Type B pancreatic cell (in vitro differentiated cells): ENCODE results near the gene AUP1. TPM values are rescaled to one million over a fixed set of nuclear protein-coding genes. Genes with fewer than 3 reads are reported as not detected.

Experiments
- DNase-seq: peaks from one replicate; pipeline ENCODE4 v3.0.0; 2021; ENCODE audit warnings: mixed read lengths; ENCODE audit not compliant: unreplicated experiment; ENCODE audit errors: extremely low spot score
- H3K27ac Mint-ChIP-seq: 2 replicates; pipeline ENCODE4 v1.8.0; 2021; ENCODE audit warnings: mild to moderate bottlenecking, mixed read lengths
- H3K27me3 Mint-ChIP-seq: 2 replicates; pipeline ENCODE4 v1.8.0; 2021; ENCODE audit warnings: mixed read lengths
- H3K36me3 Mint-ChIP-seq: 2 replicates; pipeline ENCODE4 v1.8.0; 2021; ENCODE audit warnings: mixed read lengths
- H3K4me1 Mint-ChIP-seq: one replicate; pipeline ENCODE4 v1.8.0; 2021; ENCODE audit warnings: mixed read lengths; ENCODE audit not compliant: unreplicated experiment
- H3K4me3 Mint-ChIP-seq: 2 replicates; pipeline ENCODE4 v1.8.0; 2021; ENCODE audit warnings: mild to moderate bottlenecking, mixed read lengths
- H3K9me3 Mint-ChIP-seq: 2 replicates; pipeline ENCODE4 v1.8.0; 2021; ENCODE audit warnings: mixed read lengths
- total RNA-seq: library from RNA; stranded (reverse); gene quantifications from 2 replicates; pipeline ENCODE4 v1.2.1, GENCODE V29; 2021; ENCODE audit warnings: low replicate concordance
- TF ChIP-seq, protein P1 (sequence below): fragments of 200-600 bp; sonication (generic); conservative IDR thresholded peaks from 2 replicates; pipeline ENCODE4 v1.5.0; 2021; ENCODE audit warnings: antibody characterized with exemption, mild to moderate bottlenecking

Gene AUP1
- total RNA-seq, 1 donor from 2014 or later: 122 TPM

DNA sequence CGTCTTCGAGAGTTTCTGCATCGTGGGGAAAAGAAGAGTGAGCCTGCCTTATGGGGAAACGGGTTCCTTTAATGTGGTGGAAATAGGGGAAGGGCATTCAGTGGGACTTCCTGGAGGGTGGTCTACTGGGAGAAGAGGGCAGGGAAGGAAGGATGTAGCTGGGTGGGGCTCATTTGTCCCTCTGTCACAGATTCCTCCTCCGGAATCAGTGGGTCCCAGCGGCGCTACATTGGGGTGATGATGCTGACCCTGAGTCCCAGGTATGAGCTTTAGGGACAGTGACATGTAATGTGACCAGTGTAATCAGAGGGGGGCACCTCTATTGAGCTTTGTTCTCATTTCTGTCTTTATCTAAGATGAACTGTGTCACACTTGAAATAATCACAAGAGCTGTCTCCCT, 2.2 kb upstream of the AUP1 start:
- TF ChIP-seq, protein P1, sequence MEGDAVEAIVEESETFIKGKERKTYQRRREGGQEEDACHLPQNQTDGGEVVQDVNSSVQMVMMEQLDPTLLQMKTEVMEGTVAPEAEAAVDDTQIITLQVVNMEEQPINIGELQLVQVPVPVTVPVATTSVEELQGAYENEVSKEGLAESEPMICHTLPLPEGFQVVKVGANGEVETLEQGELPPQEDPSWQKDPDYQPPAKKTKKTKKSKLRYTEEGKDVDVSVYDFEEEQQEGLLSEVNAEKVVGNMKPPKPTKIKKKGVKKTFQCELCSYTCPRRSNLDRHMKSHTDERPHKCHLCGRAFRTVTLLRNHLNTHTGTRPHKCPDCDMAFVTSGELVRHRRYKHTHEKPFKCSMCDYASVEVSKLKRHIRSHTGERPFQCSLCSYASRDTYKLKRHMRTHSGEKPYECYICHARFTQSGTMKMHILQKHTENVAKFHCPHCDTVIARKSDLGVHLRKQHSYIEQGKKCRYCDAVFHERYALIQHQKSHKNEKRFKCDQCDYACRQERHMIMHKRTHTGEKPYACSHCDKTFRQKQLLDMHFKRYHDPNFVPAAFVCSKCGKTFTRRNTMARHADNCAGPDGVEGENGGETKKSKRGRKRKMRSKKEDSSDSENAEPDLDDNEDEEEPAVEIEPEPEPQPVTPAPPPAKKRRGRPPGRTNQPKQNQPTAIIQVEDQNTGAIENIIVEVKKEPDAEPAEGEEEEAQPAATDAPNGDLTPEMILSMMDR: no peak
- Mint-ChIP-seq H3K9me3 (no peaks in the 10 kb centered on the region), H3K27ac (no peak overlapping the region), H3K36me3 (peaks cover 8% of the 10 kb centered on the region), H3K27me3 (no peaks in the 10 kb centered on the region), H3K4me1 (peaks cover 22% of the 10 kb centered on the region), H3K4me3 (peak overlapping the region; percentile 98)
- no peak for DNase-seq

DNA sequence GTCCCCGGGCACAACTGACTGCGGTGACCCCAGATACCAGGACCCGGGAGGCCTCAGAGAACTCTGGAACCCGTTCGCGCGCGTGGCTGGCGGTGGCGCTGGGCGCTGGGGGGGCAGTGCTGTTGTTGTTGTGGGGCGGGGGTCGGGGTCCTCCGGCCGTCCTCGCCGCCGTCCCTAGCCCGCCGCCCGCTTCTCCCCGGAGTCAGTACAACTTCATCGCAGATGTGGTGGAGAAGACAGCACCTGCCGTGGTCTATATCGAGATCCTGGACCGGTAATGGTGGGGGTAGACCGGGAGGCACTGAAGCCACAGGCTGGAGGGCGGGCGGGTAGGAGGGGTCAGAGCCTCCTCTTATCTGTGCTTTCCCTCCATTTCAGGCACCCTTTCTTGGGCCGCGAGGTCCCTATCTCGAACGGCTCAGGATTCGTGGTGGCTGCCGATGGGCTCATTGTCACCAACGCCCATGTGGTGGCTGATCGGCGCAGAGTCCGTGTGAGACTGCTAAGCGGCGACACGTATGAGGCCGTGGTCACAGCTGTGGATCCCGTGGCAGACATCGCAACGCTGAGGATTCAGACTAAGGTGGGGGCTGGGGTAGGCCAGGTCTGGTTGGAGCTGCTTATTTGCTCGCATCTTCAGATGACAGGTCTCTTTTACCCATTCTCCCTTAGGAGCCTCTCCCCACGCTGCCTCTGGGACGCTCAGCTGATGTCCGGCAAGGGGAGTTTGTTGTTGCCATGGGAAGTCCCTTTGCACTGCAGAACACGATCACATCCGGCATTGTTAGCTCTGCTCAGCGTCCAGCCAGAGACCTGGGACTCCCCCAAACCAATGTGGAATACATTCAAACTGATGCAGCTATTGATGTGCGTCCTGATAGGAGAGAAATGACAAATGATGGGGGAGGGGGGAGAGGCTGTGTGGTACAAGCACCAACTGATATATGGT, 1.0 kb upstream of the AUP1 start:
- H3K27ac Mint-ChIP-seq: peak overlapping the region; percentile 70
- H3K4me1 Mint-ChIP-seq: peaks cover 29% of the 10 kb centered on the region
- no peaks in the 10 kb centered on the region for H3K27me3 Mint-ChIP-seq
- TF ChIP-seq, protein P1: no peak
- no peaks in the 10 kb centered on the region for H3K9me3 Mint-ChIP-seq
- H3K4me3 Mint-ChIP-seq: peak overlapping the region; percentile 98
- no peak for DNase-seq
- H3K36me3 Mint-ChIP-seq: peaks cover 17% of the 10 kb centered on the region

DNA sequence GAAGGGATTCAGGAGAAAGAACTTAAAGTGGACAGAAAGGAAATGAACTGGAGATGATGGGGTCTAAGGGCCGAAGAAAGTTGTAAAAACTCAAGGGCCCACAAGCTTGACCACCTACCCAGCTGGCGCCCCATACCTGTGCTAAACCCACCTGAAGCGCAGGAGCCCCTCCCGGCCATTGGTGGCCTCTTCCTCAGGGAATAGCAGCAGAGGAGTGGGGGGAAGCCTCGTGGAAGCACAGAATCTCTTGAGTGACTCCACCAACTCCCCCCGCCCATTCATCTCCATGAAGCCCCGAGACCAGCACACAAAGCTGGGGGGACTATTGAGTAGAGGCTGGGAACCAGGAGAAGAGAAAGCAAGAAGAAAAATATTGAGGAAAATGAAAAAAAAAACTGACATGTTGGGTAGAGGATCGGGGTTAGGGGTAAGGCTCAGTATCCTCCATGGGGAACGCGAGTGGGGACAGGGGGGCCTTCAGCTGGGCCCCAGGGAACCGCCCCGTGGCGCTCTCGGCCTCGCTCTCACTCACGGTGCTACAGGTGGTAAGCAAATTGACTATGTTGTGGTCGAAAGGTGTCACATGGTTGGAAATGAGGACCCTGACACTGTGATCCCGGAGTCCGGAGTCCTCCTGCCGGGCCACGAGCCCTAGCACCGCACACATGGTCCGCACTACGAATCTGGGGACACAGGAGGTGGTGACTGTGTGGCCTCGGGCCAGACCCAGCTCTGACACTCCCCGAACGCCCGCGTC, 728 bp downstream of the AUP1 start:
- H3K4me1 Mint-ChIP-seq: peaks cover 29% of the 10 kb centered on the region
- peaks cover 17% of the 10 kb centered on the region for H3K36me3 Mint-ChIP-seq
- no peaks in the 10 kb centered on the region for H3K9me3 Mint-ChIP-seq
- peaks cover 2% of the 10 kb centered on the region for H3K27me3 Mint-ChIP-seq
- no peak for DNase-seq
- peak overlapping the region; percentile 98 for H3K4me3 Mint-ChIP-seq
- TF ChIP-seq, protein P1: no peak
- H3K27ac Mint-ChIP-seq: peak overlapping the region; percentile 89

DNA sequence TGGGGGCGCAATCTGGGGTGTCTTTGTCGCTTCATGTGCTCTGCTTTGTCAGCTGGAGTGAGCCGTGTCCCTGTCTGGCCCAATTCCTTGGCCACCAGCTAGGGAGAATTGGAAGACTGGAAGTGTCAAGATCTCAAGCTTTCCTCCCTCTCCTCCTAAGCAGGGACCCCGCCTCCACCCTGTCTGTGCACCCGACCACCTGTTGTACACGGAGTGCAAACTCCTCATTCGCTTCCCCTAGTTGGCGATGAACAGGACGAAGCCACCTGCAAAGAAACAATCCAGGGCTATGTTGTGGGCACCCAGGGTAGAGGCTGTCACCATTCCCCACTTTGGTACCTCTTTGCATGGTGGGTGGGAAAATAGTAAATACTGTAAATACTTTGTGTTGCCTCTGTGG, 1.8 kb downstream of the AUP1 start:
- Mint-ChIP-seq H3K9me3 (no peaks in the 10 kb centered on the region), H3K36me3 (peaks cover 17% of the 10 kb centered on the region), H3K27ac (peak overlapping the region; percentile 55), H3K4me3 (peak overlapping the region; percentile 98), H3K27me3 (peaks cover 10% of the 10 kb centered on the region), H3K4me1 (peaks cover 29% of the 10 kb centered on the region)
- TF ChIP-seq, protein P1: no peak
- no peak for DNase-seq

DNA sequence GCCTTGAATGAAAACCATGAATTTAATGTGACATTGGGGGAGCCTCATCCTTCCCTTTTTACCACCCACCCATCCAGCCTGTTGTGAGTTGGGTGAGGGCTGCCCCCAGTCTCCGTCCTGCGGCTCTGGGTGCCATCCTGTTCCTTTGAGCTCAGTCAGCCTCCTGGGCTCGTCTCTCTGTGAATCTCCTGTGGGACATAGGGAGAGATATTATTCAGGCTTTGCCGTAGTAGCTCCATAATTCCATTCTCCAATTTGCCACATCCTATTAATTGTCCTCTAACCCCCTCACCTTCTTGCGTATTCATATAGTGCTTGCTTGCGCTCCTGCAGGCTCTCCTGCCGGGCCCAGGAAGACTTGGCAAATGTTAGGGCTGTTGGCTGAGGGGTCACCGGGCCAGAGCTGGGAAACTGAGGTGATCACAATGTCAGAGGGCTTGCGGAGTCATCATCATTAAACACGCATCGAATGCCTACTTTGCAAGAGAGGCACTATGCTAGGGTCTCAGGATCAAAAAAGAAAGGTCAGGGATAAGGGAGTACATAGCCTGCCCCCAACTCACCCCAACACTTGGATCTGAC, 2.8 kb downstream of the AUP1 start:
- H3K4me1 Mint-ChIP-seq: peaks cover 25% of the 10 kb centered on the region
- peaks cover 13% of the 10 kb centered on the region for H3K36me3 Mint-ChIP-seq
- no peak for DNase-seq
- H3K27me3 Mint-ChIP-seq: peaks cover 20% of the 10 kb centered on the region
- H3K4me3 Mint-ChIP-seq: peak overlapping the region; percentile 83
- H3K27ac Mint-ChIP-seq: peak overlapping the region; percentile 75
- TF ChIP-seq, protein P1: no peak
- no peaks in the 10 kb centered on the region for H3K9me3 Mint-ChIP-seq
